HG03039 (cell line): ENCODE results near the gene NME8.

Experiments used
- ATAC-seq: cut with Tn5 transposase; IDR thresholded peaks from one replicate; pipeline ENCODE4 v1.9.1; 2021; ENCODE audit warnings: mild to moderate bottlenecking, moderate library complexity; ENCODE audit not compliant: unreplicated experiment

Gene NME8

DNA sequence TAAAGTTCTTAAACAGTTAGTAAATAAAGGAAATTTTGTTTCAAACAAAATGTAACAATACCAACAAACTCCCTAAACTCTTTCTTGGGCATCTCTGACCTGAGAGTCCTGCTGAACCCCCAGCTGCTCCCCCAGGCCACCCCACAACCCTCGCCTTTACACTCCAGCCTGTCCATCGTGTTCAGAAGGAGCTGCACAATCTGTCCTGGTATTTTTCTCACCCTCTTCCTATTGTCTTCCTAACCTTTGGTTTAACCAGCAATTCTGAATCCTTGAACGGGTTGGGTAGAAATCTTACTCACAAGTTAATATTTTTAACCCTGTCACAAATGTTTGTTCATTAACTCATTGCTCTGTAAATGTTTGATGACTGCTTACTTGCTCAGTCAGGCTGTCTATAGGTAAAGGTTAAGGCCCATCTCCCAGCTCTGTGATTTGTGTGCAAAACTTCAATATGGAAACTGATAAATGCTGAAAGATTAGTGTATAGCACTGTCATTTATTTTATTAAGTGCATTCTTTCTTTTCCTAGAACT lies 51.4 kb downstream of the NME8 start:
- no peak for ATAC-seq

DNA sequence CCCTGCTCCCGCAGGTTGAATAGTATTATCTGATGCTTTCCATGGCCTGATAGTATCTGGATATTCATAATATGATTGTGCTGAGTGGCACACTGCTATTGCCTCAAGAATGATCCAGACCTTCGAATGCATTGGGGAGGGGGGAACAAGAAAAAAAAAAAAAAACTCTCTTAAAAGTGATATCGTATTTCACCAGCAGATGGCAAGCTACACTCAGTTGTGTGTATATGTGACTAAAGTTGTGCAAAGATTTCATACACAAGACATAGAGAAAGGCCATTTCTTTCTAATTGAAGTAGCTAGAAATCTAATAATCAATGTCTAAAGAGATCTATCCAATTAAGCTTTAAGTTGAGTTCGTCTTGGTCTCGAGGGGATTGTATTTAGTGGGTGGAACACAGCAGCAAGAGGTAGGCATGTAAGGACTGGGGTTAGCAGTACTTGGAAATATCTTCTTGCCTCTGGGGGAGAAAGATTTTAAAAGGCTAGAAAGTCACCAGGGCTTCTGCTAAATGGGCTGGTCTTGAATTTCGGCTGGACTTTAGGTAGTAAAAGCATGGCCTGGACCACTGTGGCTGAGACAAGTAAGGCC lies 52.9 kb downstream of the NME8 start:
- ATAC-seq = no peak

DNA sequence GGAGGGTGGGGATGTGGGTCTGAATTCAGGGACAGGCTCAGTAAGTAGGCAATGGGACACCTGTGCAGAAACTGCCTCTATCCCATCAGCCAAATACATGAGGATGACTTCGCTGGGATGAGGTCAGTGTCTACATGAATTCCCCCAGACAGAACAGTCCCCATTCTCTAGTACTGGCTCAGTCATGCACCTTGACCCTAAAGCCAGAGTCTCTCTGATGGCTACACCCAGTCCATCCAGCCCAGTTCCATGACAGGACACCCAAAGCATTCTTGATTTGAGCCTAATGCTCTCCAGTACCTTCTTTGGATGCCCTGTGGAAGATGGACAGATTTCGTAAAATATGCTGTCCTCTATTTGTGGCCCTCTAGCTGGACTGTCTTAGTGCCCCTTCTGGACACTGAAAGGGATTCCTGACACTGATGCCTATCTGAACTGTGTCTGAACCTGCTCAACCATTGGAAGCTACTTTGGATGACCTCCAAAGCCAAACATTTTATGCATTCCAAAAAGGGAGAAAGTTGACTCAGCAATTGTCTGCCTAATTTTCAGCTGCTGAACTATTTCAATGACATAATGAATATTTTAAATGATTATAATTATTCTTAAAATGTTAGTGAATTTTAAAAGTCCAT lies 53.6 kb downstream of the NME8 start:
- no peak for ATAC-seq

DNA sequence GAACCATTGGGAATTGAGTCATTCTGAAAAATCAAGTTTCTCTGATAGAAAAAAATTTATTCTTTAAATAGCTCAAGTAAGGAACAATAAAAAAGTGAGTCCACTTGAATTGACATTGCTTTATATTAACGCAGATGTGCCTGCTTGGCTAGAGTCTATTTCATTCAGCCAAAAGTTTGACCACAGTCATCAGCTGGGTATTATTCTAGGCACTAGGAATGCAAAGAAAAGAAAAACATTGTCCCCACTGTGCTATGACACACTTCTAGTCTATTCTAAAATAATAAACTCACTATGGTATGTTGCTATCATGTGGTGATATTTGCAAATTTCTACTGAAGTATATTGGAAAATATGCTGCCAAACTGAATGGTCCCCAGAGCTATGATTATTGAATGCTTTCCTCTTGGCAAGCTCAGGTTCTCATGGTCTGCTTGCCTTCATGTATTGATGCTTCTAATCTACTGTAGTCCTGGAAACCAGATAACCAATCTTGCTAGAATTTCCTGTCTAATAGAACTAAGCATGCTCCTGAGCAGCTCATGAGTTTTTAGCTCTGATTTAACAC lies 59.9 kb downstream of the NME8 start:
- ATAC-seq = no peak

DNA sequence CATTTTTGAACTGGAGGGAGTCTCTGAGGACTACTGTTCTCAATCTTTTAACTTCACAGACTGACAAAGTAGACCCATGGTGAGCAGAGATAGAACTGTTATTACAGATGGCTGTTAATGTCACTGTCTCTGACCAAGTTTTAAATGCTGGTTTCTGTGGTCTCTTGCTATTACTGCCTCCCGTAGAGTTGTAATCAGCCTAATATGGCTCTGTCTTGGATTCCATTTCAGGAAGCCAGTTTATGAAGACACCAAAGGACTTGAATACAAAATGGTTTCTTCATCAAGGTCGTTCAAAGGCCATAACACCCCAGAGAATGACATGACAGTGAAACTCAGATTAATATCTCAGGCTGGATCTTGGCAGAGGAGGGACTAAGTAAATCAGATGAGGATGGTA lies 64.4 kb downstream of the NME8 start:
- no peak for ATAC-seq

DNA sequence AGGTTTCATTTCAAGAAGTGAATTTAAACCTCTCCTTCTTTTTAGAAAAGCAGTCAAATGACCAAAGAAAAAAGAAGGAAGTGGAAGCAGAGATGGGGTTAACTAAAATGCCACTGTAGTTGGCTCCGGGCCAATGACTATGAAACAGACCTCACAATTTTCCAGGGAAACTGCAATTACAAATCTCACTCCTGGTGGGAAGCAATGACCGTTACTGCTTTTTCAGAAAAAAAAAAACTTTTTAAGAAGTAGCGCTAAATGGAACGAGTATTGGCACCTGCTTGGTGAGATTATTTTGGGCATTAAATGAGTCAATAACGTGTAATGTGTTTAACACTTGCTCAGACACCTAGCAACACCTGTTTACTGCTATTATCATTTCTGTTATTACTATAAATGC lies 67.0 kb downstream of the NME8 start:
- ATAC-seq = no peak

DNA sequence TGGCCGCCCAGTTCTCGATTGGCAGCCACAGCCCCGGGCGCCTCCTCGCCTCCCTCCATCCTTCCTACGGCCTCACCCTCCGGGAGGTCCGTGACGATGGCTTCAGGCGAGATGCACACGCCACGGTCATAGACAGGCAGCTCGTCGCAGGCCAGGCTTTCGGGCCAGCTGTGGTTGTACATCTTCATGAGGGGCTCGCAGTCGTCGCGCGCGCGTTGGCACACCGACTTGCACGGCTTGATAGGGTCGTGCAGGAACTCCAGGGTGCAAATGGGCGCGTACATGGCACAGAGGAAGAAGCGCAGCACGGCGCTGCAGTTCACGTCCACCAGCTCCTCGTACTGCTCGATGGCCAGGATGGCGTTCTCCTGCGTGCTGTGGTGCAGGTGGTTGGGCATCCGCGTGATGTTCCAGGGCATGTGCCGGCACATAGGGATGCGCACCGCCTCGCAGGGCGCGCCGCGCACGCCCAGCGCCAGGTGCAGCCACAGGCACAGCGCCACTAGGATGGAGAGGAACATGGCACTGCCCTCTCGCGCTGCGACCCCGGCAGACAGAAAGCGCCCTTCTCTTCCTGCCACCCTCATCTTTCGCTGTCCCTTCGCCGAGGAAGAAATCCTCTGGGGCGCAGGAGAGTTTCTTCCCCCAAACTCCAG lies 67.7 kb downstream of the NME8 start:
- no peak for ATAC-seq

DNA sequence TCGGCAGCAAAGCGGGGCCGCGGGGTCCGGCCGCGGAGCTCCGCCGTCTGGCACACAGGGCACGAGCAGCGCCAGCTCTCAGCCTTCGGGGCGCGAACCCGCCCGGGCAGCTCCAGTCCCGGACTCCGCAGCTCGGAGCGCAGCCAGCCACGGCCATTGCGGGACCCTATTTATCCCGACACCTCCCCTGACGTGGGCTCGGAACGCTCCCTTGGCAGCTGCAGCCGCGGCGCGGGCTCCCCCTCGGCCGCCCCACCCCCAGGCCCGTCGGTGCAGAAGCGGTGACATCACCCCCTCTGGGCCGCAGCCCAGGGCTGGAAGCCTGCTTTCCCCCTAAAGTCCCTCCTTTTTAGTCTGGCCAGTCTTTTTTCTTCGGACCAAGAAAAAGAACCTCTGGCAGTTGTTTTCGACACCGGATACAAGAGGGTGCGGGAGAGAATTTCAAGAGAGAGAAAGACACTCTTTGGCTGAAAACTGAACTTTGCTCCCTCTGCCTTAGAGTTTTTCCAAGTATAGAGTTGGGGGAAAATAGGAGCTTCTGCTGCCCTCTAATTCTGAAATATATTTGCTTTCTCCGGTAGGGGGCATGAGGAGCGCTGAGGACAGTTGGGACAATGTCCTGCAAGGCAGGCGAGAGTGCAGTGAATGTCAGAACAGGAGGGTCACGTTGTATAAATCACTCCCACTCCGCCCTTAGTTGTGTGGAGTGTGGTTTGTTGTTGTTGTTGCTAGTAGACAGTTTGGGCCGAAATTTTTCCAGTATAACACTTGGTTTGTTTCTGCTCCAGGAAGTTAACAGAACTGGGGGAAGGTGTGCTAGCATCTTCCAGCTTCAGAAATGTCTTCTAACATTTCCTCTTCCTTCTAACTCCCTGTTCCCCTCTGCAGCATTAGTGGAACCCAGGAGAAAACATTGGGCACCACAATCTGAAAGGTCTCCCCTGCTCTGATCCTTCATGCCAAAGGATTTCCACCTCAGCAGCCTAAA lies 68.6 kb downstream of the NME8 start, which contains the start of gene SFRP4:
Gene SFRP4 (minus strand): TSS at position 145 of the 988 bp plus-strand sequence. CDS start 280 bp downstream, outside the sequence.
- no peak for ATAC-seq

DNA sequence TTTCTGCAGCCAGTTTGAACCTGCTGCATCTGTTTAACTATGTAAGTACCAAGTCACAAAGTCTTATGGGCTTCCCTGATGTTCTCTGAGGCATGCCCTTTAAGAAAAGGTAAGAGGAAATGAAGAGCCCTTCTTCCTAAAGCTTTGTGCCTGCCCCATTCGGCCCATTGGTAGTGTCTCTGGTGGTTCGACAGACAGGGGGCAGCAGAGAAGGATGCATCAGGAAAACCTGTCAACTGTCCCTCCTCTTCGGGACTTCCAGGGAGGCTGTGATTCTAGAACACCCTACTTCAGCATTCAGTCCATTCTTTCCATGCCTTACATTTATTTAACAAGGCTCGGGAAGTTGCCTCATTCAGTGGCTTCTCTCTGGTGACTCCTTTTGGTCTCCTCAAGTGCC lies 70.1 kb downstream of the NME8 start:
- ATAC-seq = no peak

DNA sequence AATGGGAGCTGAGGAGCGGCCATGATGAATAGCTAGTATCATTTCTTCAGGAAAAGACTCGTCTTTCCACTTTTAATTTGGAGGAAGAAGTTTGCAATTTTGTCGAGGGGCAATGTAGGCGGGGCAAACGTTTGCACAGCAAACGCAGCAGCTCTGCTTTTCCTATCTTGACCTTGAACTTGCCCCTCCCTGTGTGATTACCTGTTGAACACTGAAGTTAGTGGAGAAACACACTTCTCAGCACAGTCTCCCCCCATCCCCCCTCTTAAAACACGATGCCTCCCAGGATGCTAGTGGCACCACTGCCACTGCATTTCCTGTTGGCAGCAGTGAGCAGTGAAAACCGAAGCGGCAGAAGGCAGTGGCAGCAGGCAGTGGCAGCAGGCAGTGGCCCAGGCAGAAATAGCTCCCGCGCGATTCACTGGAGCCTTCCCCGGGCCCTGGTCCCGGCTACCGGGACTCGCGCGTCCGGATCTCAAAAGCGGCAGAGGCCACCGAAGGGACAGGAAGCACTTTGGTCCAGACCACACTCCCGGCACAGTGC lies 72.0 kb downstream of the NME8 start, which contains the start of gene EPDR1:
Gene EPDR1 (plus strand): TSS at position 336 of the 544 bp plus-strand sequence. CDS start 300 bp downstream, outside the sequence.
- ATAC-seq = peak; percentile 26

DNA sequence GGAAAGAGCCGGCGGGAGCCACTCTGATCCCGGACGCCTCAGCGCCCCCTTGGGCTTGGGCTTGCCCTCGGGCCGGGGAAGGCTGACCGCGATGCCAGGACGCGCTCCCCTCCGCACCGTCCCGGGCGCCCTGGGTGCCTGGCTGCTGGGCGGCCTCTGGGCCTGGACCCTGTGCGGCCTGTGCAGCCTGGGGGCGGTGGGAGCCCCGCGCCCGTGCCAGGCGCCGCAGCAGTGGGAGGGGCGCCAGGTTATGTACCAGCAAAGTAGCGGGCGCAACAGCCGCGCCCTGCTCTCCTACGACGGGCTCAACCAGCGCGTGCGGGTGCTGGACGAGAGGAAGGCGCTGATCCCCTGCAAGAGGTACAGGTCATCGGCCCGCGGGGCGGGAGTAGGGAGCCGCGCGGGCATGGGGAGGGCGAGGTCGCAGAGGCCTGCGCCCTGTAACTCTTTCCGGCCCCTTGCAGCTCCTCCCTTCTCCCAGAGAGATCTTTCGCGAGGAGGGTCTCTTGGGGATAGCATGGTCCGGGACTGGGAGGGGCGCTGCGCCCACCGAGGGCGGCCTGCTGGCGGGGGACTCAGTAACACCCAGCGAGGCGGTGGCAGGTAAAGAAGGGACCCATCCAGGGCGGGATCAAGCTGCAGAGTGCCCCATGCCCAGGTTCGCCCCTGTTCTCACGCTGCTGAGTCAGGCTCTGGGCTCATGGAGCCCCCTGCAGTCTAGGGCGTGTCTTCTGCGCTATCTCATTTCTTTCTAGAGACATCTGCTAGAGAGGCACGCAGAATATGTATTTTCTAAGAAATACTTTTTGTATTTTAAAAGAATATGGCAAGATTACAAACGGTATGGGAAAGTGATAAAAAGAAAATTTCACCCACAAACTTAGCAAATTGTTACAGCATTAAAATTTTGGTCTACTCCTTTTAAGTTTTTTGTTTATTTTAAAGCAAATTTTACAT lies 72.7 kb downstream of the NME8 start:
- ATAC-seq = peak; percentile 40

DNA sequence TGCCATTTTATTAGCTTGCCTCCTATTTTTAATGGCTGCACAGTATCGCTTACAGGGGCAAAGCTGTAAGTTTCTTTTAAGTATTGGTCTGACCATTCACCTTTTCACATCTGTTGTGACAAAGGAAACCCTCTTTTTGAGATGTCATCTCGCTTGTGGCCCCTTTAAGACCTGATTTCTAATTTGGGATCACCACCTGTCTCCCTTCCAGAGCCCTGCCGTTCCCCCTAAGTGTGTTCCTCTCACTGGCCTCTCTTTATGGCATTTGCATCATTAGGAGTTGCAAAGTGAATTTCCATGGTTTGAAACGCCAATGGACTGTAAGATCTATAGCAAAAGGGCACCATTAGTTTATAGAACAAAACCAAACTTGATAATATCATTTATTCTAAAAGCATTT lies 73.5 kb downstream of the NME8 start:
- no peak for ATAC-seq

DNA sequence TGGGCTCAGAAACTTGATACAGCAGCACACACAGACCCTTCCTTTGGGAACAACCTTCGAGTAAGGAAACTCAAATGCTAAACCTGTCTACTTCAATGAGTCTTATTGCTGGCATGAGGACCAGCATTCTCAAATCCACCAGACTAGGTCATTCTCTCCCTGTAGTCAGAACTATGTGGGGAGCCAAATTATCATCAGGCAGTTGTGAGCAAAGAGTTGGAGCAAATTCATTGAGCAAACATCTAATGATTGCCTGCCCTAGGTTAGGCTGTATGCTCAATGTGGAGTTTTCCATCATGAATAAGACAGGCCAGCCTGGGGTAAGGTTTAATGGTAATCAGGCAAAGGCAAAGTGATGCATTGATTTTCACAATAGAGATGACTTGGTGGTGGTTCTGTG lies 75.6 kb downstream of the NME8 start:
- ATAC-seq = no peak

DNA sequence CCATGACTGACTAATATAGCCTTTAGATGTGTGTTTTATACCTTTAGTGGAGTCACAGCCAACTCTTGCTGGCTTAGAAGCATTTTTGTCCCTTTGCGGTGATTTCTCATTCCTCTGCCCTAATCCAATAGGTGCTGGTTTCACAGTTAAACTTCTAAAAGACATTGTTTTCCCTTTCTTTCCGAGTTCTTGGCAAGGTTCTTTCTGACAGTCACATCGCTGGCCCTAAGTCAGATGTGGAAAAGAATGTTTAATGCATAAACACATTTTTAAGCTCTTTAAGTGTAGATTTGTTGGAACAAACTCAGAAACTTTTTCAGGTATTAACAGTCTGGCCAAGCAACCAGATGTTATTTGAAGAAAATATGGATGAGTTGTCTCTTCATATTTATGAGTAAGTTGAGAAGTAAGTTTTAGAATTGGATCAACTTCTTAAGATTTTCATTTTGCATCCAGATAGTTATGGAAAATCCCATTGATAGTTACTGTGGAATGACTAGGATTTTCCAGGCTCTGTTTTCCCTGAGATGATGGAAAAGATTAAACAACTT lies 76.2 kb downstream of the NME8 start:
- no peak for ATAC-seq

DNA sequence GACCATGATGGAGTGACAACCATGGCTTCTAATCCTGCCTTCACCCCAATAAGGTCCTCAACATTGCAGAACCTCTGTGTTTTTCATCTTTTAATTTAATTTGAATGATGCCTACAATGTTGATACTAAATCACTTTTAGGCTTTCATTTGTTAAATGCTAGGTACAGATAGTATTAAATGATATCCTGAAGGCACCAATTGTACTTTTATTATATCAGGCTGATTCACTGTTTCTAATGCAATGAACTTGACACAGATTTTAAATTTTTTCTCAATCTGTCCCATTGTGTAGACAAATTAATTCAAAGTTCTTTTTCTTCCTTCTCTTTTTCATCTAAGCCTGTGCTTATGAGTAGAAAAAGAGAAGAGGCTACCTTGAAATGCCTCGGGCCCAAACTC lies 77.2 kb downstream of the NME8 start:
- no peak for ATAC-seq

DNA sequence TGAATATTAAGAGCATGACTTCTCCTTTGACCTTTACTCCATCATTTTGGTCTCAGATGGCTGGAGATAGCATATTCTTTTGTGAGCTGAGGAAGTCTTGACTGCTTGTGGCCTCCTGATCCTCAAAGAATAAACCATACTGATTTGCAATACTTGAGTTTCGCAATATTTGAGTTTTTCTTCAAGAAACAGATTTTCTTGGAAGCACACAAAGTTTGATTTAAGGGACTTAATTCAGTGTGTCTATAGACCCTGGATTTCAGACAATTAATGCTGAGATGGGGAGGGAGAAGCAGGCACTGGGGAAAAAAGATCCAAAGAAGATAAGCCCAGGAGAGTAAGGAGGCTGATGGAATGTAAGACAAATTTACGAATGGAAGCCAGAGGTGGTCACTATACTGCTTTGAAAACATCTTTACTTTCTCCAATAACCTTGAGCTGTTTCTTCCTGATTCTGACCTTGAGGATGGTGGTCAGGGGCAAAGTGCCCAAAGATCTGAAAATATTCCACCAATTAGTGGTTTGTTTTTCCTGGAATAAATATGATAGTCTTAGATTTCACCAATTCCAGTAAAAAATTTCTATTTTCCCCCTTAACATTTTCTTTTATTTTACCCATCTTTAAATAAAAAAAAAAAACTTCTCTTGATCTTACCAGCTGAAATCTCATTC lies 79.5 kb downstream of the NME8 start:
- ATAC-seq = no peak

DNA sequence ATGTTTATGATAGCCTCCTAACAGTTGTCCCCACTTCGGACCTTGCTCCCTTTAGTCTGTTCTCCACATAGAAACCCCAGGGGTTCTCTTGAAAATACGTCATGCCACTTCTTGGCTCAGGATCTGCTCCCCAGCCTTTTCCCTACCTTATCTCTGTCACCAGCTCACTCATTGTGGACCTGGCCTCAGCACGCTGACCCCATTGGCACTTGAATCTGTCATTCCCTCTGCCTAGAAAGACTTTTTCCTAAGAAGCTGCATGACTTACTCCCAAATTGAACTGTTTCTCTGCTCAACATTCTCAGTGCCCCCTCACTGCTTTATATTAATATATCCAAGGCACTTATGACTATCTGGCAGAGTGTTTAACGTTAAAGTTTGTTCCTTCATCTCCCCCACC lies 80.5 kb downstream of the NME8 start:
- no peak for ATAC-seq
